Measurements from ENCODE around the gene CDK5RAP3. TPM values are rescaled to one million over a fixed set of nuclear protein-coding genes. Genes with fewer than 3 reads are reported as not detected.

The CDK5RAP3 gene
- total RNA-seq, 3 donors from 2014 or later: 145 to 159 (median 156) TPM

GRCh38 chr17:48025904-48026501, 55.1 kb downstream of the CDK5RAP3 start:
- Mint-ChIP-seq H3K4me1 (ENCODE audit: low read depth) (peaks cover 33% of the 10 kb centered on the region), H3K9me3 (no peaks in the 10 kb centered on the region), H3K4me3 (peak overlapping the region; percentile 35), H3K36me3 (ENCODE audit: insufficient read depth) (no peaks in the 10 kb centered on the region), H3K27me3 (ENCODE audit: low read depth) (peaks cover 27% of the 10 kb centered on the region)
- DNase-seq (no peak), ATAC-seq (no peak)

GRCh38 chr17:48026502-48027321, 55.8 kb downstream of the CDK5RAP3 start:
- H3K36me3 Mint-ChIP-seq (ENCODE audit: insufficient read depth): no peaks in the 10 kb centered on the region
- ATAC-seq (peak in 1 of 2 donors; percentile 16), DNase-seq (peak; percentile 65)
- H3K9me3 Mint-ChIP-seq: no peaks in the 10 kb centered on the region
- H3K4me1 Mint-ChIP-seq (ENCODE audit: low read depth): peaks cover 33% of the 10 kb centered on the region
- H3K27me3 Mint-ChIP-seq (ENCODE audit: low read depth): peaks cover 31% of the 10 kb centered on the region
- peak overlapping the region; percentile 35 for H3K4me3 Mint-ChIP-seq

GRCh38 chr17:48027322-48027981, 56.5 kb downstream of the CDK5RAP3 start:
- Mint-ChIP-seq H3K4me1 (ENCODE audit: low read depth) (peaks cover 33% of the 10 kb centered on the region), H3K36me3 (ENCODE audit: insufficient read depth) (no peaks in the 10 kb centered on the region), H3K27me3 (ENCODE audit: low read depth) (peaks cover 30% of the 10 kb centered on the region), H3K4me3 (no peak overlapping the region), H3K9me3 (no peaks in the 10 kb centered on the region)
- DNase-seq (no peak), ATAC-seq (no peak)

- H3K9me3 Mint-ChIP-seq: no peaks in the 10 kb centered on the region
- DNase-seq (no peak), ATAC-seq (no peak)
- H3K27me3 Mint-ChIP-seq (ENCODE audit: low read depth): peaks cover 34% of the 10 kb centered on the region
- no peaks in the 10 kb centered on the region for H3K36me3 Mint-ChIP-seq (ENCODE audit: insufficient read depth)
- no peak overlapping the region for H3K4me3 Mint-ChIP-seq
- peaks cover 28% of the 10 kb centered on the region for H3K4me1 Mint-ChIP-seq (ENCODE audit: low read depth)
Measured at GRCh38 chr17:48028736-48029135, 57.8 kb downstream of the CDK5RAP3 start.

GRCh38 chr17:48030531-48030930, 59.6 kb downstream of the CDK5RAP3 start:
- no peak for ATAC-seq
- DNase-seq: no peak
- Mint-ChIP-seq H3K27me3 (ENCODE audit: low read depth) (peaks cover 35% of the 10 kb centered on the region), H3K4me3 (no peak overlapping the region), H3K36me3 (ENCODE audit: insufficient read depth) (no peaks in the 10 kb centered on the region), H3K9me3 (no peaks in the 10 kb centered on the region), H3K4me1 (ENCODE audit: low read depth) (peaks cover 14% of the 10 kb centered on the region)

Other genes starting within 250 kb of the CDK5RAP3 start
- 100 to 1,000 TPM in 2 of 3 donors, 10 to 100 TPM in 1; 77.8 to 111 (median 101) TPM for gene TBX21, start 237.9 kb upstream of the CDK5RAP3 start, total RNA-seq
- gene OSBPL7, start 149.3 kb upstream of the CDK5RAP3 start, total RNA-seq: 1 to 10 TPM; 8.1 to 9.3 (median 9.0) TPM
- gene MRPL10, start 139.6 kb upstream of the CDK5RAP3 start, total RNA-seq: 10 to 100 TPM; 56.6 to 62.1 (median 58.6) TPM
- gene LRRC46, start 139.4 kb upstream of the CDK5RAP3 start, total RNA-seq: under 1 TPM; 0.27 to 0.63 (median 0.29) TPM
- gene SCRN2, start 129.8 kb upstream of the CDK5RAP3 start, total RNA-seq: 10 to 100 TPM; 13.9 to 15.6 (median 14.5) TPM
- under 1 TPM; 0.05 to 0.08 (median 0.05) TPM for gene SP6, start 120.0 kb upstream of the CDK5RAP3 start, total RNA-seq
- gene SP2, start 74.9 kb upstream of the CDK5RAP3 start, total RNA-seq: 10 to 100 TPM; 20.9 to 25.6 (median 23.1) TPM
- 10 to 100 TPM; 82.8 to 83.5 (median 83.2) TPM for gene PNPO, start 29.5 kb upstream of the CDK5RAP3 start, total RNA-seq
- gene PRR15L, start 13.2 kb upstream of the CDK5RAP3 start, total RNA-seq: under 1 TPM in 2 of 3 donors, not detected in 1; 0.14 to 0.29 TPM
- 1 to 10 TPM; 2.6 to 3.9 (median 3.2) TPM for gene COPZ2, start 66.7 kb downstream of the CDK5RAP3 start, total RNA-seq
- 100 to 1,000 TPM in 2 of 3 donors, 10 to 100 TPM in 1; 93.1 to 123 (median 109) TPM for gene NFE2L1, start 77.2 kb downstream of the CDK5RAP3 start, total RNA-seq
- 10 to 100 TPM; 53.2 to 64.4 (median 60.8) TPM for gene CBX1, start 130.4 kb downstream of the CDK5RAP3 start, total RNA-seq
- gene SNX11, start 136.7 kb downstream of the CDK5RAP3 start, total RNA-seq: 10 to 100 TPM; 30.5 to 41.9 (median 30.9) TPM

All from activated T-cell treated with anti-CD3 and anti-CD28 coated beads, Interleukin-2, amount 50 U/mL, for 4 hours (primary cell).